ENCODE results near the gene OR6A2.

DNA sequence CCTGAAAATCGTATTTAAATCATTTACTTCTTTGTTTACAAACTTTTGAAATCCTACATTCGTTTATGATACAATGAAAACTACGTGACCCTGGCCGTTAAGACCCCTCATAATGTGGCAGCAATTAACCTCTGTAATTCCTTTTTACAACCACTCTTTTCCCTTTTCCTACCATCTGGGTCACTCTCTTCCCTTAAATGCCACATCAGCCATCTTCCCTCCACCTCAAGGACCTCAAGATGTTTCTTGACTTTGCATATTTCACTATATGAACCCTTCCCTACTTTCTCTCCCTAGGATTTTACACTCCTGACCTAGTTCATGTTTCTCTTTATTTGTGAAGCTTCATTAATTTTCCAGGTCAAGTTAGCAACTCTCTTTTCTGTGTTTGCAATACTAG, 54.5 kb downstream of the OR6A2 start:
- TF ChIP-seq POLR2A (IDR thresholded peaks at IDR 0.05; ENCODE audit: low read depth, low read length) = no peak
- TF ChIP-seq CTCF (IDR thresholded peaks at IDR 0.05; ENCODE audit: extremely low read depth in 1 of 2, insufficient read depth in 1 of 2, low read depth in 1 of 2, low read length in 2 of 2) = no peak
- no peak for TF ChIP-seq POLR2AphosphoS5 (IDR thresholded peaks at IDR 0.05; ENCODE audit: insufficient read depth, low read depth, low read length)
